IMR-90 (cell line): ENCODE measurements around the gene FGR. TPM values are rescaled to one million over a fixed set of nuclear protein-coding genes. Genes with fewer than 3 reads are reported as not detected.
A peak's percentile ranks its signal among the peaks of the same experiment; 100 is the strongest.

Experiments
- ATAC-seq: fragments of 200-7000 bp; cut with Tn5 transposase; 2 replicates; pipeline ENCODE4 v1.9.1; 2020; ENCODE audit warnings: low read depth, mild to moderate bottlenecking, moderate library complexity
- BruUV-seq: library from RNA; stranded (reverse); fragments of 400-500 nt; replicated peaks from 2 replicates; lab custom pipeline; 2021; lab: Mats Ljungman, UMichigan
- CTCF ChIA-PET: fragments of 300-600 bp; formaldehyde crosslinking; extraction: SDS; loops from one replicate; lab custom pipeline; 2021; ENCODE audit warnings: antibody characterized with exemption; lab: Yijun Ruan, JAX
- POLR2A ChIA-PET: fragments of 300-600 bp; sonication (Branson Sonifier 250); formaldehyde crosslinking; loops from one replicate; lab custom pipeline; 2022; ENCODE audit warnings: antibody characterized with exemption; ENCODE audit not compliant: unreplicated experiment; lab: Charles Lee
- DNase-seq: peaks from one replicate; pipeline ENCODE4 v3.0.0; 2013
- H2AFZ ChIP-seq: replicated peaks from 2 replicates; pipeline ENCODE3; 2013; ENCODE audit warnings: low read length, mild to moderate bottlenecking; ENCODE audit not compliant: poor library complexity
- H2AK5ac ChIP-seq: 2 replicates; pipeline ENCODE4 v1.6.1; 2013; ENCODE audit warnings: low read depth, low read length, inconsistent platforms
- H2AK9ac ChIP-seq: replicated peaks from 2 replicates; pipeline ENCODE3; 2013; ENCODE audit warnings: mild to moderate bottlenecking, low read depth, low read length, moderate library complexity; ENCODE audit not compliant: poor library complexity
- H2BK120ac ChIP-seq: 2 replicates; pipeline ENCODE4 v1.6.1; 2013; ENCODE audit warnings: low read depth, low read length, inconsistent platforms
- H2BK15ac ChIP-seq: 3 replicates; pipeline ENCODE4 v1.6.1; 2013; ENCODE audit warnings: low read depth, low read length, inconsistent platforms
- H2BK20ac ChIP-seq: 2 replicates; pipeline ENCODE4 v1.6.1; 2013; ENCODE audit warnings: low read depth, mild to moderate bottlenecking, inconsistent platforms, low read length, moderate library complexity
- H2BK5ac ChIP-seq: 2 replicates; pipeline ENCODE4 v1.6.1; 2013; ENCODE audit warnings: mild to moderate bottlenecking, low read depth, low read length, inconsistent platforms; ENCODE audit not compliant: poor library complexity, severe bottlenecking
- H3K14ac ChIP-seq: replicated peaks from 2 replicates; pipeline ENCODE4 v1.6.1; 2013; ENCODE audit warnings: low read depth, low read length, inconsistent platforms
- H3K18ac ChIP-seq: 2 replicates; pipeline ENCODE4 v1.6.1; 2013; ENCODE audit warnings: low read depth, low read length, control low read depth
- H3K23ac ChIP-seq: 2 replicates; pipeline ENCODE4 v1.6.1; 2013; ENCODE audit warnings: low read depth, low read length, inconsistent platforms
- H3K27ac ChIP-seq: 2 replicates; pipeline ENCODE4 v1.5.1; 2013; ENCODE audit warnings: mild to moderate bottlenecking, control low read depth, low read length; ENCODE audit not compliant: insufficient read depth
- H3K27me3 ChIP-seq: 2 replicates; pipeline ENCODE4 v1.6.1; 2013; ENCODE audit warnings: low read length; ENCODE audit not compliant: control insufficient read depth, insufficient read depth
- H3K36me3 ChIP-seq: 2 replicates; pipeline ENCODE4 v1.6.1; 2013; ENCODE audit warnings: low read length, mixed read lengths; ENCODE audit not compliant: control insufficient read depth, insufficient read depth
- H3K4ac ChIP-seq: 2 replicates; pipeline ENCODE4 v1.6.1; 2013; ENCODE audit warnings: low read depth, low read length, inconsistent platforms
- H3K4me1 ChIP-seq: 2 replicates; pipeline ENCODE4 v1.6.1; 2013; ENCODE audit warnings: low read length, mixed read lengths; ENCODE audit not compliant: control insufficient read depth, insufficient read depth
- H3K4me2 ChIP-seq: 2 replicates; pipeline ENCODE4 v1.6.1; 2013; ENCODE audit warnings: low read depth, mild to moderate bottlenecking, control low read depth, low read length, moderate library complexity
- H3K4me3 ChIP-seq: 2 replicates; pipeline ENCODE4 v1.5.1; 2013; ENCODE audit warnings: low read depth, mild to moderate bottlenecking, control low read depth, low read length, moderate library complexity; ENCODE audit not compliant: insufficient read depth
- H3K56ac ChIP-seq: 2 replicates; pipeline ENCODE4 v1.6.1; 2013; ENCODE audit warnings: low read length, inconsistent platforms; ENCODE audit not compliant: insufficient read depth; ENCODE audit errors: extremely low read depth
- H3K79me1 ChIP-seq, 2 experiments: 2 replicates each; pipeline ENCODE4 v1.6.1; 2013; ENCODE audit warnings: low read length in 2 of 2, inconsistent platforms in 1 of 2, low read depth in 1 of 2
- H3K9ac ChIP-seq: 2 replicates; pipeline ENCODE4 v1.6.1; 2013; ENCODE audit warnings: low read depth, low read length, control low read depth
- H3K9me1 ChIP-seq: 2 replicates; pipeline ENCODE4 v1.6.1; 2013; ENCODE audit warnings: low read length, inconsistent platforms; ENCODE audit not compliant: insufficient read depth
- H3K9me3 ChIP-seq: 2 replicates; pipeline ENCODE4 v1.6.1; 2013; ENCODE audit warnings: low read length; ENCODE audit not compliant: control insufficient read depth, insufficient read depth
- H4K20me1 ChIP-seq: 2 replicates; pipeline ENCODE4 v1.6.1; 2013; ENCODE audit warnings: low read length, inconsistent platforms; ENCODE audit not compliant: insufficient read depth
- H4K5ac ChIP-seq: 2 replicates; pipeline ENCODE4 v1.6.1; 2013; ENCODE audit warnings: mild to moderate bottlenecking, low read depth, low read length, control low read depth
- H4K8ac ChIP-seq, 2 experiments: 2 replicates each; pipeline ENCODE4 v1.6.1; 2013; ENCODE audit warnings: low read depth in 2 of 2, low read length in 2 of 2, control low read depth in 1 of 2, inconsistent platforms in 1 of 2
- H4K91ac ChIP-seq: 2 replicates; pipeline ENCODE4 v1.6.1; 2013; ENCODE audit warnings: low read depth, low read length, inconsistent platforms; ENCODE audit not compliant: insufficient read depth
- FOS ChIP-seq: fragments of 150-350 bp; IDR thresholded peaks from 2 replicates; pipeline ENCODE4 v1.6.1; 2016; ENCODE audit warnings: low read depth, low read length
- MAZ ChIP-seq: IDR thresholded peaks from 2 replicates; pipeline ENCODE4 v1.6.1; 2012; ENCODE audit warnings: low read depth, mild to moderate bottlenecking, low read length, improper control_type of control experiment, moderate library complexity, borderline replicate concordance
- RCOR1 ChIP-seq: IDR thresholded peaks from 2 replicates; pipeline ENCODE4 v1.6.1; 2012; ENCODE audit warnings: mild to moderate bottlenecking, low read length, improper control_type of control experiment; ENCODE audit not compliant: insufficient replicate concordance
- SMC3 ChIP-seq: fragments of 150-350 bp; IDR thresholded peaks from 2 replicates; pipeline ENCODE4 v1.6.1; 2016; ENCODE audit warnings: low read depth, mild to moderate bottlenecking, antibody characterized with exemption, low read length, moderate library complexity
- WGBS, 2 experiments: methylation state at CpG; one replicate each; pipeline versions ENCODE4 v1.1.5 to v1.1.7; 2013; ENCODE audit warnings: missing lambda C conversion rate in 2 of 2; ENCODE audit not compliant: insufficient read length in 1 of 2; ENCODE audit errors: extremely low coverage in 2 of 2; 5-methylcytosine and 5-hydroxymethylcytosine counted together
- dilution Hi-C: fragments of 300-500 bp; cut with HindIII; formaldehyde crosslinking; loops from one replicate; pipeline ENCODE4 v1.14.3; 2018; ENCODE audit warnings: low sequenced_read_pairs; ENCODE audit not compliant: unreplicated experiment
- in situ Hi-C: fragments of 300-500 bp; cut with MboI; formaldehyde crosslinking; loops from 3 replicates; pipeline ENCODE4 v1.14.3; 2019; ENCODE audit warnings: low sequenced_read_pairs, inconsistent platforms, mixed read lengths
- intact Hi-C: fragments of 100-400 bp; cut with micrococcal nuclease; formaldehyde crosslinking; loops from 2 replicates; pipeline ENCODE4 v1.10.0; 2022
- polyA plus RNA-seq, 3 experiments: library from polyadenylated mRNA; depleted of rRNA; stranded (reverse); fragments of >200 nt; gene quantifications; 2 replicates each; pipeline ENCODE4 v1.2.3, GENCODE V29; 2012; ENCODE audit warnings: low replicate concordance in 1 of 3
- total RNA-seq: library from RNA; depleted of rRNA; stranded (reverse); fragments of >200 nt; gene quantifications from 2 replicates; pipeline ENCODE4 v1.2.3, GENCODE V29; 2012
- TF ChIP-seq, protein P1 (sequence below): fragments of 150-350 bp; IDR thresholded peaks from 2 replicates; pipeline ENCODE4 v1.6.1; 2017; ENCODE audit warnings: mild to moderate bottlenecking, antibody characterized with exemption, low read length, low read depth

FGR gene
- total and polyA plus RNA-seq, 2 of the 4 experiments (the other 2 are of a cell fraction): not detected

DNA sequence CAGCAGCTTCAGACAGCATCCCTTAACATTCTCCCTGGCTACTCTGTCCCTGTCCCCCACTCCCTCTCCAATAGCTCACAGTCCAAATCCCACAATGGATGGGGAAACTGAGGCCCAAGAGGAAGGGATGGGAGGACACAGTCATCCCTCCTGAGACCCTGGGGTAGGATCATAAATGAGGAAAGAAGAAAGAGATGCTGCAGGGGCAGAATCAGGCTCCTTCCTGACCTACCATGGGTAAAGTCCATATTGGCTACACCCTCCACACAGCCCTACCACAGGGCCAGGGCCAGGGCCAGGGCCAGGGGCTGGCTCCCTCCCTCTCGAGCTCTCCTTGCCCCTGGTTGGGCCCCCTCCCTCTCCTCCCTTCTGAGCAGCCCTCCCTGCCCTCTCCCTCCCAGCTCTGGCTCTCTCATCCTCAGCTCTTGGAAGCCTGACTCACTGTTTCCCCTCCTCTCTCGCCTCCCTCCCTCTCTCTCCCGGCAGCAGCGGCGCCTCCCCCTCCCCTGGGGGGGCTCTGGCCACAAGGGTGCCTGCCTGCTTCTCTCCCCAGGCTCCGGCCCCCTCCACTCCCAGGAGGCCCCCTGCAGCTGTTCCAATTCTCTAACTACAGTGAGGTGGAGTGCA, 36.0 kb downstream of the FGR start:
- peak overlapping the region; percentile 68 for H3K27ac ChIP-seq
- peak overlapping the region; percentile 54; the same call in 1 of the 2 replicates for H4K5ac ChIP-seq
- H2BK5ac ChIP-seq: peak overlapping the region; percentile 73
- POLR2A ChIA-PET: no interaction called here
- H4K8ac ChIP-seq: peak overlapping the region in 1 of 2 experiments; percentile 65; a peak in 2 of 4 replicates
- peaks cover 32% of the 10 kb centered on the region for H3K9me1 ChIP-seq
- no TSS peak for BruUV-seq
- H3K27me3 ChIP-seq: no peaks in the 10 kb centered on the region
- H2BK15ac ChIP-seq: peak overlapping the region; percentile 12; the same call in 1 of the 3 replicates
- H2BK20ac ChIP-seq: peak overlapping the region; percentile 71; the same call in 1 of the 2 replicates
- peak overlapping the region; percentile 96 for H2AK5ac ChIP-seq
- H2AK9ac ChIP-seq: peak overlapping the region; percentile 80
- peak overlapping the region; percentile 57 for H4K91ac ChIP-seq
- H3K4me1 ChIP-seq: peaks cover 63% of the 10 kb centered on the region
- peak overlapping the region; percentile 15; the same call in 1 of the 2 replicates for H3K9ac ChIP-seq
- ATAC-seq: peak; percentile 59
- peaks cover 37 to 84% of the 10 kb centered on the region in 2 experiments for H3K79me1 ChIP-seq
- peak; percentile 77 for DNase-seq
- TF ChIP-seq RCOR1 (no peak), SMC3 (0 out of 2 replicates have a peak, but pooled peaks have one; percentile 24), MAZ (peak; percentile 100), FOS (peak; percentile 63)
- TF ChIP-seq, protein P1, sequence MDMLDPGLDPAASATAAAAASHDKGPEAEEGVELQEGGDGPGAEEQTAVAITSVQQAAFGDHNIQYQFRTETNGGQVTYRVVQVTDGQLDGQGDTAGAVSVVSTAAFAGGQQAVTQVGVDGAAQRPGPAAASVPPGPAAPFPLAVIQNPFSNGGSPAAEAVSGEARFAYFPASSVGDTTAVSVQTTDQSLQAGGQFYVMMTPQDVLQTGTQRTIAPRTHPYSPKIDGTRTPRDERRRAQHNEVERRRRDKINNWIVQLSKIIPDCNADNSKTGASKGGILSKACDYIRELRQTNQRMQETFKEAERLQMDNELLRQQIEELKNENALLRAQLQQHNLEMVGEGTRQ: no peak
- peak overlapping the region; percentile 1 for H2AFZ ChIP-seq
- H3K9me3 ChIP-seq: no peaks in the 10 kb centered on the region
- H2BK120ac ChIP-seq: peak overlapping the region; percentile 86
- no peak overlapping the region for H3K4me3 ChIP-seq
- CTCF ChIA-PET: interaction anchor here (0.6 to 1.9 kb wide), 2 partner anchors 24 to 42 kb away, joined by 6 to 10 read pairs; no protein-coding TSS in a partner anchor
- H3K4me2 ChIP-seq: peak overlapping the region; percentile 75
- H3K36me3 ChIP-seq: peaks cover 3% of the 10 kb centered on the region; the same call in 1 of the 2 replicates
- dilution Hi-C loops: no loop called here
- peak overlapping the region; percentile 57 for H3K18ac ChIP-seq
- H4K20me1 ChIP-seq: peaks cover 86% of the 10 kb centered on the region
- peak overlapping the region; percentile 89; the same call in 1 of the 2 replicates for H3K23ac ChIP-seq
- H3K14ac ChIP-seq: peak overlapping the region; percentile 94
- in situ Hi-C loops: no loop called here
- peak overlapping the region; percentile 92 for H3K4ac ChIP-seq
- intact Hi-C loops: no loop called here
- WGBS, 2 experiments: 0% methylated on average over 2 of the region's 6 CpGs; no CpG with 5 or more reads in 1 of the 2 experiments
- 0 out of 2 replicates have a peak overlapping the region, but pooled peaks have one; percentile 61 for H3K56ac ChIP-seq
